Islet of Langerhans (tissue), 1 donor: ENCODE measurements around the gene IRF3.

Experiments
- FAIRE-seq: peaks from one replicate; lab custom pipeline; 2011; peaks lifted over from hg19 to GRCh38; lab: Jason Lieb, UNC

Gene IRF3

GRCh38 chr19:49616945-49617344 lies 48.7 kb downstream of the IRF3 start:
- FAIRE-seq, result no peak

- no peak for FAIRE-seq
These were observed 49.1 kb downstream of the IRF3 start for GRCh38 chr19:49616532-49616931.

GRCh38 chr19:49615861-49616260 lies 49.8 kb downstream of the IRF3 start:
- no peak for FAIRE-seq

- no peak for FAIRE-seq
These were observed 51.4 kb downstream of the IRF3 start for GRCh38 chr19:49614096-49614833.

- FAIRE-seq, result no peak
These were observed 52.3 kb downstream of the IRF3 start for GRCh38 chr19:49613374-49613773.
